ENCODE measurements around the gene APOL1. TPM values are rescaled to one million over a fixed set of nuclear protein-coding genes. Genes with fewer than 3 reads are reported as not detected.
A peak's percentile ranks its signal among the peaks of the same experiment; 100 is the strongest.

Gene APOL1
- total and polyA plus RNA-seq, 10 donors: 10.0 to 108 (median 44.7) TPM

- Histone ChIP-seq H3K36me3 (peaks cover 0 to 34% (median 8%) of the 10 kb centered on the region in 6 donors), H3K4me3 (peak within 1 kb of the TSS; percentile 43 to 88 (median 66)), H3K27ac (peak within 1 kb of the TSS; percentile 76 to 96 (median 92)), H3K4me1 (peaks cover 30 to 56% (median 45%) of the 10 kb centered on the region in 6 donors), H3K9me3 (peaks cover 0 to 6% (median 0%) of the 10 kb centered on the region in 8 donors), H3K27me3 (replicated peaks in 1 of 7) (no peaks in the 10 kb centered on the region)
- peak; percentile 97 for DNase-seq
- TF ChIP-seq POLR2AphosphoS5 (IDR thresholded peaks at IDR 0.05) (peak; percentile 71 to 93 (median 92)), POLR2A (IDR thresholded peaks at IDR 0.05) (peak in 2 of 3 donors; percentile 17 to 94), CTCF (IDR thresholded peaks at IDR 0.05 in 8 of 11, conservative IDR thresholded peaks at IDR 0.05 in 3 of 11) (peak; percentile 46 to 90 (median 74))
- whole genome bisulfite sequencing, 5 donors: 16 to 23% (median 21%) methylated on average over 12 to 13 of the region's 13 CpGs
- intact Hi-C loops (cut with DNase I; ENCODE audit: low total_unique reads): no loop called here
Measured at GRCh38 chr22:36239401-36240171, 13.3 kb upstream of the APOL1 start, which contains the start of gene APOL2. Gene APOL2, minus strand, starts transcription at chr22:36239527. Its CDS starts 6,365 bp downstream, at chr22:36233162.

GRCh38 chr22:36243986-36244385 lies 8.9 kb upstream of the APOL1 start:
- H3K36me3 ChIP-seq: no peaks in the 10 kb centered on the region
- peak overlapping the region in 5 of 8 donors; percentile 3 to 53 (median 33) for H3K27ac ChIP-seq
- H3K4me1 ChIP-seq: peaks cover 6 to 12% (median 8%) of the 10 kb centered on the region in 6 donors
- DNase-seq: no peak
- H3K27me3 ChIP-seq (replicated peaks in 1 of 7): no peaks in the 10 kb centered on the region
- intact Hi-C loops (cut with DNase I; ENCODE audit: low total_unique reads): no loop called here
- TF ChIP-seq POLR2A (IDR thresholded peaks at IDR 0.05): no peak
- no peak for TF ChIP-seq CTCF (IDR thresholded peaks at IDR 0.05 in 8 of 11, conservative IDR thresholded peaks at IDR 0.05 in 3 of 11)
- no peak for TF ChIP-seq POLR2AphosphoS5 (IDR thresholded peaks at IDR 0.05)
- peaks cover 0 to 8% (median 5%) of the 10 kb centered on the region in 8 donors for H3K9me3 ChIP-seq
- no peak overlapping the region for H3K4me3 ChIP-seq
- 91 to 98% (median 93%) methylated on average over 5 of the region's 5 CpGs for WGBS, 5 donors

- Histone ChIP-seq H3K4me3 (no peak overlapping the region), H3K9me3 (peaks cover 0 to 13% (median 8%) of the 10 kb centered on the region in 8 donors), H3K4me1 (peaks cover 3 to 8% (median 4%) of the 10 kb centered on the region in 6 donors), H3K27me3 (replicated peaks in 1 of 7) (no peaks in the 10 kb centered on the region), H3K36me3 (no peaks in the 10 kb centered on the region), H3K27ac (peak overlapping the region in 5 of 8 donors; percentile 3 to 53 (median 33))
- no peak for DNase-seq
- TF ChIP-seq CTCF (IDR thresholded peaks at IDR 0.05 in 8 of 11, conservative IDR thresholded peaks at IDR 0.05 in 3 of 11): no peak
- WGBS, 5 donors: 67 to 89% (median 88%) methylated on average over 5 of the region's 5 CpGs
- intact Hi-C loops (cut with DNase I; ENCODE audit: low total_unique reads): no loop called here
Measured at GRCh38 chr22:36244522-36245391, 8.2 kb upstream of the APOL1 start.
